IMR-90 (cell line): ENCODE measurements around the gene BTBD10.

Source experiments
- BHLHE40 ChIP-seq: fragments of 150-350 bp; IDR thresholded peaks from 2 replicates; pipeline ENCODE4 v1.6.1; 2016; ENCODE audit warnings: mild to moderate bottlenecking, low read depth, low read length
- CEBPB ChIP-seq: IDR thresholded peaks from 2 replicates; pipeline ENCODE4 v1.6.1; 2012; ENCODE audit warnings: low read depth, low read length, improper control_type of control experiment
- CHD1 ChIP-seq: IDR thresholded peaks from 2 replicates; pipeline ENCODE4 v1.6.1; 2012; ENCODE audit warnings: low read depth, low read length, improper control_type of control experiment
- CTCF ChIP-seq: conservative IDR thresholded peaks from 2 replicates; pipeline ENCODE4 v1.5.1; 2012; ENCODE audit warnings: mild to moderate bottlenecking, low read depth, low read length, improper control_type of control experiment
- ELK1 ChIP-seq: fragments of 150-350 bp; IDR thresholded peaks from 2 replicates; pipeline ENCODE4 v1.6.1; 2016; ENCODE audit warnings: low read depth, mild to moderate bottlenecking, low read length, moderate library complexity, borderline replicate concordance
- FOS ChIP-seq: fragments of 150-350 bp; IDR thresholded peaks from 2 replicates; pipeline ENCODE4 v1.6.1; 2016; ENCODE audit warnings: low read depth, low read length
- MAFK ChIP-seq: IDR thresholded peaks from 2 replicates; pipeline ENCODE4 v1.6.1; 2012; ENCODE audit warnings: low read depth, low read length, improper control_type of control experiment
- MAZ ChIP-seq: IDR thresholded peaks from 2 replicates; pipeline ENCODE4 v1.6.1; 2012; ENCODE audit warnings: low read depth, mild to moderate bottlenecking, low read length, improper control_type of control experiment, moderate library complexity, borderline replicate concordance
- MXI1 ChIP-seq: IDR thresholded peaks from 2 replicates; pipeline ENCODE4 v1.6.1; 2012; ENCODE audit warnings: low read depth, mild to moderate bottlenecking, low read length, moderate library complexity, borderline replicate concordance
- NFE2L2 ChIP-seq: fragments of 150-350 bp; IDR thresholded peaks from 2 replicates; pipeline ENCODE4 v1.6.1; 2016; ENCODE audit warnings: low read depth, mild to moderate bottlenecking, low read length
- POLR2A ChIP-seq: IDR thresholded peaks from 2 replicates; pipeline ENCODE4 v1.6.1; 2012; ENCODE audit warnings: mild to moderate bottlenecking, low read depth, low read length
- RAD21 ChIP-seq: IDR thresholded peaks from 2 replicates; pipeline ENCODE4 v1.6.1; 2012; ENCODE audit warnings: low read length, improper control_type of control experiment
- RFX5 ChIP-seq: IDR thresholded peaks from 2 replicates; pipeline ENCODE4 v1.8.0; 2012; ENCODE audit warnings: low read depth, mild to moderate bottlenecking, low read length, moderate library complexity
- SMC3 ChIP-seq: fragments of 150-350 bp; IDR thresholded peaks from 2 replicates; pipeline ENCODE4 v1.6.1; 2016; ENCODE audit warnings: low read depth, mild to moderate bottlenecking, antibody characterized with exemption, low read length, moderate library complexity

- TF ChIP-seq FOS (no peak), CTCF (no peak), CEBPB (no peak), ELK1 (no peak), POLR2A (no peak), RAD21 (no peak), RFX5 (no peak), BHLHE40 (no peak), MAFK (no peak), CHD1 (no peak), NFE2L2 (no peak), MXI1 (no peak), SMC3 (no peak), MAZ (no peak)
These were observed 1.7 kb downstream of the BTBD10 start for GRCh38 chr11:13461291-13461690.
